22Rv1 (cell line): Measurements from ENCODE around the gene TUBB2B.

Source experiments
- CTCF ChIP-seq: fragments of 450-650 bp; IDR thresholded peaks from 2 replicates; pipeline ENCODE4 v1.5.1; 2017; ENCODE audit warnings: mild to moderate bottlenecking
- ZFX ChIP-seq: fragments of 450-650 bp; IDR thresholded peaks from 2 replicates; pipeline ENCODE4 v1.6.1; 2017; ENCODE audit warnings: antibody characterized with exemption, borderline replicate concordance

GRCh38 chr6:3229566-3230178, 2.2 kb upstream of the TUBB2B start:
- TF ChIP-seq CTCF: peak; percentile 22; the same call in 1 of the 2 replicates
- no peak for TF ChIP-seq ZFX
